Fibroblast of skin of back (primary cell): Measurements from ENCODE around the gene KRT81.

Experiments
- DNase-seq: peaks from one replicate; pipeline ENCODE4 v3.0.0-alpha.2; 2013

Gene KRT81

GRCh38 chr12:52239767-52240166 is 51.6 kb downstream of the KRT81 start:
- DNase-seq = no peak

- DNase-seq = no peak
Observed at GRCh38 chr12:52238916-52239646, 52.3 kb downstream of the KRT81 start.

GRCh38 chr12:52238207-52238840 is 53.0 kb downstream of the KRT81 start:
- DNase-seq = no peak

- no peak for DNase-seq
Observed at GRCh38 chr12:52236386-52237050, 54.8 kb downstream of the KRT81 start.
